Karpas-422 (cell line): Measurements from ENCODE around the gene ATP8A2. TPM values are rescaled to one million over a fixed set of nuclear protein-coding genes. Genes with fewer than 3 reads are reported as not detected.
"Not testable (repeated sequence)": the region's sequence is repeated elsewhere in the genome, so short reads cannot be mapped to it uniquely, and the experiment has no call there.

Experiments used
- DNase-seq: peaks from one replicate; pipeline ENCODE4 v3.0.0-alpha.2; 2015
- H2AFZ ChIP-seq: fragments of 200-600 bp; sonication (generic); 2 replicates; pipeline ENCODE4 v1.6.1; 2014; ENCODE audit warnings: antibody characterized with exemption, low read length, mixed read lengths
- H3K27ac ChIP-seq: fragments of 200-600 bp; sonication (generic); 2 replicates; pipeline ENCODE4 v1.5.1; 2014; ENCODE audit warnings: mild to moderate bottlenecking, low read length, moderate library complexity
- H3K27me3 ChIP-seq: fragments of 200-600 bp; sonication (generic); 2 replicates; pipeline ENCODE4 v1.6.1; 2014; ENCODE audit warnings: low read length, mixed read lengths
- H3K36me3 ChIP-seq: fragments of 200-600 bp; sonication (generic); 2 replicates; pipeline ENCODE4 v1.6.1; 2014; ENCODE audit warnings: low read length, mixed read lengths; ENCODE audit not compliant: insufficient read depth
- H3K4me1 ChIP-seq: fragments of 200-600 bp; sonication (generic); 2 replicates; pipeline ENCODE4 v1.6.1; 2014; ENCODE audit warnings: mild to moderate bottlenecking, low read length, mixed read lengths
- H3K4me2 ChIP-seq: fragments of 200-600 bp; sonication (generic); 2 replicates; pipeline ENCODE4 v1.6.1; 2014; ENCODE audit warnings: low read length, low read depth, mild to moderate bottlenecking; ENCODE audit not compliant: poor library complexity, severe bottlenecking
- H3K4me3 ChIP-seq: fragments of 200-600 bp; sonication (generic); 2 replicates; pipeline ENCODE4 v1.5.1; 2014; ENCODE audit warnings: mild to moderate bottlenecking, antibody characterized with exemption, low read length, mixed read lengths
- H3K79me2 ChIP-seq: fragments of 200-600 bp; sonication (generic); 2 replicates; pipeline ENCODE4 v1.6.1; 2014; ENCODE audit warnings: mild to moderate bottlenecking, low read length, mixed read lengths
- H3K9ac ChIP-seq: fragments of 200-600 bp; sonication (generic); 2 replicates; pipeline ENCODE4 v1.6.0; 2014; ENCODE audit warnings: low read length
- H3K9me2 ChIP-seq: fragments of 200-600 bp; sonication (generic), shearing (Covaris generic); replicated peaks from 2 replicates; pipeline ENCODE4 v1.6.0; 2014; ENCODE audit warnings: mild to moderate bottlenecking, low read length, moderate library complexity; ENCODE audit not compliant: insufficient read depth
- H3K9me3 ChIP-seq: fragments of 300-700, 200-600 bp; sonication (generic); 2 replicates; pipeline ENCODE4 v1.6.1; 2014; ENCODE audit warnings: low read length, mixed read lengths
- H4K20me1 ChIP-seq: fragments of 200-600 bp; sonication (generic); 2 replicates; pipeline ENCODE4 v1.6.1; 2014; ENCODE audit warnings: mild to moderate bottlenecking, antibody characterized with exemption, low read length, low read depth; ENCODE audit not compliant: insufficient read depth
- total RNA-seq: library from RNA; depleted of rRNA; stranded (reverse); fragments of >200 nt; shearing (Covaris generic); gene quantifications from 2 replicates; pipeline ENCODE4 v1.2.3, GENCODE V29; 2014; ENCODE audit warnings: low replicate concordance

ATP8A2 gene
- total RNA-seq, 1 experiment from 2014 or later: not detected

- no peak overlapping the region for H3K9ac ChIP-seq
- H3K36me3 ChIP-seq: no peaks in the 10 kb centered on the region
- H3K4me3 ChIP-seq: no peak overlapping the region
- H3K9me2 ChIP-seq: no peaks in the 10 kb centered on the region
- H2AFZ ChIP-seq: no peak overlapping the region
- H3K9me3 ChIP-seq: no peaks in the 10 kb centered on the region
- no peaks in the 10 kb centered on the region for H4K20me1 ChIP-seq
- H3K27me3 ChIP-seq: no peaks in the 10 kb centered on the region
- H3K79me2 ChIP-seq: no peaks in the 10 kb centered on the region
- peaks cover 8% of the 10 kb centered on the region for H3K4me1 ChIP-seq
- DNase-seq: no peak
- no peak overlapping the region for H3K4me2 ChIP-seq
- H3K27ac ChIP-seq: no peak overlapping the region
Observed at GRCh38 chr13:25777509-25777908, 405.7 kb downstream of the ATP8A2 start.

DNA sequence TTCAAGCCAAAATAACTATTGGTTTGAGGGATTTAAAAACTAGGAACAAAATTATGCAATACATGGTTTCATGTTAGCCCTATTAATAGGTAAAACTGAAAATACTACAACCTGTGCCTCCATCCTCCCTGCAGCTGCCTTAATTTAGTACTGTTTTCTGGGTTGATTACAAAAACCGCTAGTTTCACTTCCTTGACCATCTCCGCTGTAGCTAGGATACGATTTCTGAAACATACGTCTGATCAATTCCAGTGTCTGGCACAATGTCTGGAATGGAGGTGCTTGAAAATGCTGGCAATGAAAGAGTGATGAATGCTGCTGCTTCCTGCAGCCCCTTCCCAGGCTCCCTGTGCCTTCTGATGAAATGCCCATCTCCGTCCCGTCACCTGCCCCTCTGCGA, 406.6 kb downstream of the ATP8A2 start:
- DNase-seq: no peak
- Histone ChIP-seq H3K9ac (no peak overlapping the region), H3K4me1 (peaks cover 8% of the 10 kb centered on the region), H2AFZ (no peak overlapping the region), H3K9me3 (no peaks in the 10 kb centered on the region), H3K4me3 (no peak overlapping the region), H3K79me2 (no peaks in the 10 kb centered on the region), H3K9me2 (no peaks in the 10 kb centered on the region), H3K4me2 (no peak overlapping the region), H3K36me3 (no peaks in the 10 kb centered on the region), H3K27me3 (no peaks in the 10 kb centered on the region), H3K27ac (no peak overlapping the region), H4K20me1 (no peaks in the 10 kb centered on the region)

- peaks cover 8% of the 10 kb centered on the region for H3K4me1 ChIP-seq
- H3K79me2 ChIP-seq: no peaks in the 10 kb centered on the region
- no peaks in the 10 kb centered on the region for H3K27me3 ChIP-seq
- H3K9ac ChIP-seq: no peak overlapping the region
- H3K9me3 ChIP-seq: no peaks in the 10 kb centered on the region
- H3K9me2 ChIP-seq: no peaks in the 10 kb centered on the region
- no peaks in the 10 kb centered on the region for H4K20me1 ChIP-seq
- H3K36me3 ChIP-seq: no peaks in the 10 kb centered on the region
- H3K4me2 ChIP-seq: no peak overlapping the region
- H3K27ac ChIP-seq: no peak overlapping the region
- H2AFZ ChIP-seq: no peak overlapping the region
- no peak overlapping the region for H3K4me3 ChIP-seq
- no peak for DNase-seq
Observed at GRCh38 chr13:25778808-25779305, 407.1 kb downstream of the ATP8A2 start.

GRCh38 chr13:25783076-25783475, 411.3 kb downstream of the ATP8A2 start:
- Histone ChIP-seq H3K9me2 (no peaks in the 10 kb centered on the region), H3K27me3 (no peaks in the 10 kb centered on the region), H3K4me1 (peaks cover 6% of the 10 kb centered on the region), H3K4me2 (no peak overlapping the region), H2AFZ (no peak overlapping the region), H3K4me3 (no peak overlapping the region), H3K27ac (no peak overlapping the region), H3K9ac (no peak overlapping the region), H4K20me1 (no peaks in the 10 kb centered on the region), H3K79me2 (no peaks in the 10 kb centered on the region), H3K9me3 (no peaks in the 10 kb centered on the region), H3K36me3 (no peaks in the 10 kb centered on the region)
- no peak for DNase-seq

GRCh38 chr13:25783601-25784024, 411.8 kb downstream of the ATP8A2 start:
- no peaks in the 10 kb centered on the region for H4K20me1 ChIP-seq
- DNase-seq: no peak
- no peak overlapping the region for H3K9ac ChIP-seq
- no peak overlapping the region for H3K4me3 ChIP-seq
- H2AFZ ChIP-seq: no peak overlapping the region
- H3K79me2 ChIP-seq: no peaks in the 10 kb centered on the region
- H3K9me3 ChIP-seq: no peaks in the 10 kb centered on the region
- H3K4me1 ChIP-seq: peaks cover under 1% of the 10 kb centered on the region; the same call in 1 of the 2 replicates
- no peaks in the 10 kb centered on the region for H3K36me3 ChIP-seq
- 0 out of 2 replicates have a peak, but pooled peaks cover 3% of the 10 kb centered on the region for H3K27me3 ChIP-seq
- no peak overlapping the region for H3K4me2 ChIP-seq
- H3K27ac ChIP-seq: no peak overlapping the region
- no peaks in the 10 kb centered on the region for H3K9me2 ChIP-seq

GRCh38 chr13:25784119-25784518, 412.3 kb downstream of the ATP8A2 start:
- no peak for DNase-seq
- Histone ChIP-seq H3K27me3 (0 out of 2 replicates have a peak, but pooled peaks cover 3% of the 10 kb centered on the region), H3K79me2 (no peaks in the 10 kb centered on the region), H2AFZ (no peak overlapping the region), H3K9me2 (no peaks in the 10 kb centered on the region), H3K27ac (no peak overlapping the region), H3K9ac (no peak overlapping the region), H4K20me1 (no peaks in the 10 kb centered on the region), H3K4me2 (no peak overlapping the region), H3K4me3 (no peak overlapping the region), H3K36me3 (no peaks in the 10 kb centered on the region), H3K9me3 (no peaks in the 10 kb centered on the region), H3K4me1 (no peaks in the 10 kb centered on the region)

DNA sequence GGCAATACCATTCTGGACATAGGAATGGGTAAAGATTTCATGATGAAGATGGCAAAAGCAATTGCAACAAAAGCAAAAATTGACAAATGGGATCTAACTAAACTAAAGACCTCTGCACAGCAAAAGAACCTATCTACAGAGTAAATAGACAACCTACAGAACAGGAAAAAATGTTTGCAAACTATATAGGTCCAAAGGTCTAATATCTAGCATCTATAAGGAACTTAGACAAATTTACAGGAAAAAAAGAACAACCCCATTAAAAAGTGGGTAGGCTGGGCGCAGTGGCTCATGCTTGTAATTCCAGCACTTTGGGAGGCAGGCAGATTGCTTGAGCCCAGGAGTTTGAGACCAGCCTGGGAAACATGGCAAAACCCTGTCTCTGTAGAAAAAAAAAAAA, 418.4 kb downstream of the ATP8A2 start:
- not testable (repeated sequence) for H3K4me1 ChIP-seq, H3K9me2 ChIP-seq, H3K4me2 ChIP-seq, H3K9ac ChIP-seq, H3K27me3 ChIP-seq, H3K79me2 ChIP-seq, DNase-seq, H3K36me3 ChIP-seq, H3K27ac ChIP-seq, H2AFZ ChIP-seq, H3K9me3 ChIP-seq, H3K4me3 ChIP-seq, H4K20me1 ChIP-seq

DNA sequence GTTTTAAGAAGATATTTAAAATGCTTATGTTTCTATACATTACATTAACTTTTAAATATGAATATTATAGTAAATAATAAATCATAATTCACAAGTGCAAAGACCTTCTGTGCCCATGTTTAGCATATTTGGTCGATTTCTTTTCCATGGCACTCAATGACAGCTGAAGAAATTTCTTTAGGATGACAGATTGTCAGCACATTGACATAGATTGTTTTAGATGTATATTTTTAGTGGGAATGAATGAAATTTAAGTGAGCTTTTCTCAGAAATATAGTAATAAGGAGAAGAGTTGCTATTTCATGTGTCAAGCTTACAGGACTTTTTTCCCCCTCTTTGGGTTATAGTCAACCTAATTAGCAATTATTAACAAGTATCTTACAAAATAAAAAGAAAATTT, 423.5 kb downstream of the ATP8A2 start:
- Histone ChIP-seq H3K36me3 (no peaks in the 10 kb centered on the region), H3K4me2 (no peak overlapping the region), H3K9me2 (no peaks in the 10 kb centered on the region), H2AFZ (no peak overlapping the region), H3K4me1 (no peaks in the 10 kb centered on the region), H3K4me3 (no peak overlapping the region), H3K27ac (no peak overlapping the region), H3K27me3 (no peaks in the 10 kb centered on the region), H4K20me1 (no peaks in the 10 kb centered on the region), H3K9ac (no peak overlapping the region), H3K9me3 (no peaks in the 10 kb centered on the region), H3K79me2 (no peaks in the 10 kb centered on the region)
- DNase-seq: no peak

- Histone ChIP-seq H3K9me2 (no peaks in the 10 kb centered on the region), H3K79me2 (no peaks in the 10 kb centered on the region), H3K4me2 (no peak overlapping the region), H3K9me3 (no peaks in the 10 kb centered on the region), H4K20me1 (no peaks in the 10 kb centered on the region), H3K36me3 (no peaks in the 10 kb centered on the region), H2AFZ (no peak overlapping the region), H3K4me1 (no peaks in the 10 kb centered on the region), H3K27ac (no peak overlapping the region), H3K4me3 (no peak overlapping the region), H3K9ac (no peak overlapping the region), H3K27me3 (no peaks in the 10 kb centered on the region)
- no peak for DNase-seq
Observed at GRCh38 chr13:25796474-25796873, 424.7 kb downstream of the ATP8A2 start.
